OCI-LY3 (cell line): Measurements from ENCODE around the gene NOL11.

Experiments
- CTCF ChIP-seq: fragments of 200-600, 300-600 bp; sonication (generic); IDR thresholded peaks from 2 replicates; pipeline ENCODE4 v1.5.1; 2014; ENCODE audit warnings: antibody characterized with exemption, low read length, low read depth
- EZH2phosphoT487 ChIP-seq: fragments of 200-600 bp; shearing (Covaris generic); IDR thresholded peaks from 2 replicates; pipeline ENCODE4 v1.6.1; 2018; ENCODE audit warnings: antibody characterized with exemption, mixed run types, low read depth

GRCh38 chr17:67676305-67676704, 41.4 kb upstream of the NOL11 start:
- TF ChIP-seq CTCF (no peak), EZH2phosphoT487 (no peak)
